Measurements from ENCODE around the gene GASK1A. TPM values are rescaled to one million over a fixed set of nuclear protein-coding genes. Genes with fewer than 3 reads are reported as not detected.

The GASK1A gene
- total RNA-seq, 2 experiments from 2014 or later: not detected

- ChIA-PET CTCF (ENCODE audit: unreplicated experiment) (no interaction called here), POLR2A (no interaction called here)
- Histone ChIP-seq H3K79me2 (ENCODE audit: insufficient read depth, low read depth, low read length) (no peaks in the 10 kb centered on the region), H3K36me3 (ENCODE audit: insufficient read depth, low read length) (no peaks in the 10 kb centered on the region), H2AFZ (ENCODE audit: low read length) (no peak overlapping the region), H3K4me2 (ENCODE audit: low read length) (no peak overlapping the region), H3K4me1 (ENCODE audit: insufficient read depth, low read length, poor library complexity, severe bottlenecking) (no peaks in the 10 kb centered on the region), H4K20me1 (ENCODE audit: insufficient read depth, low read length) (no peaks in the 10 kb centered on the region), H3K9me2 (ENCODE audit: insufficient read depth, low read length) (no peaks in the 10 kb centered on the region), H3K27ac (ENCODE audit: low read depth, low read length, poor library complexity, severe bottlenecking) (no peak overlapping the region), H3K4me3 (ENCODE audit: low read depth, low read length, poor library complexity, severe bottlenecking) (no peak overlapping the region), H3K9me3 (ENCODE audit: low read length) (no peaks in the 10 kb centered on the region)
- intact Hi-C loops (cut with micrococcal nuclease; ENCODE audit: unreplicated experiment): no loop called here
- no peak for DNase-seq (ENCODE audit: low spot score)
- BruUV-seq (replicated peaks): no TSS peak
- TF ChIP-seq CTCF (conservative IDR thresholded peaks at IDR 0.05; ENCODE audit: low read length): no peak
- TF ChIP-seq EZH2phosphoT487 (IDR thresholded peaks at IDR 0.05; ENCODE audit: borderline replicate concordance, low read depth, low read length): no peak
These were observed 3.7 kb downstream of the GASK1A start for GRCh38 chr3:42982645-42983412.

GRCh38 chr3:42983927-42984326 is 4.8 kb downstream of the GASK1A start:
- POLR2A ChIA-PET: no interaction called here
- Histone ChIP-seq H3K9me2 (ENCODE audit: insufficient read depth, low read length) (no peaks in the 10 kb centered on the region), H3K9me3 (ENCODE audit: low read length) (no peaks in the 10 kb centered on the region), H2AFZ (ENCODE audit: low read length) (no peak overlapping the region), H3K4me3 (ENCODE audit: low read depth, low read length, poor library complexity, severe bottlenecking) (no peak overlapping the region), H4K20me1 (ENCODE audit: insufficient read depth, low read length) (no peaks in the 10 kb centered on the region), H3K4me2 (ENCODE audit: low read length) (no peak overlapping the region), H3K27ac (ENCODE audit: low read depth, low read length, poor library complexity, severe bottlenecking) (no peak overlapping the region), H3K79me2 (ENCODE audit: insufficient read depth, low read depth, low read length) (no peaks in the 10 kb centered on the region), H3K36me3 (ENCODE audit: insufficient read depth, low read length) (no peaks in the 10 kb centered on the region), H3K4me1 (ENCODE audit: insufficient read depth, low read length, poor library complexity, severe bottlenecking) (no peaks in the 10 kb centered on the region)
- no TSS peak for BruUV-seq (replicated peaks)
- CTCF ChIA-PET (ENCODE audit: unreplicated experiment): no interaction called here
- DNase-seq (ENCODE audit: low spot score): no peak
- intact Hi-C loops (cut with micrococcal nuclease; ENCODE audit: unreplicated experiment): no loop called here
- TF ChIP-seq EZH2phosphoT487 (IDR thresholded peaks at IDR 0.05; ENCODE audit: borderline replicate concordance, low read depth, low read length): no peak
- no peak for TF ChIP-seq CTCF (conservative IDR thresholded peaks at IDR 0.05; ENCODE audit: low read length)

- intact Hi-C loops (cut with micrococcal nuclease; ENCODE audit: unreplicated experiment): no loop called here
- BruUV-seq (replicated peaks): no TSS peak
These were observed 5.6 kb downstream of the GASK1A start for GRCh38 chr3:42984701-42985100.

More at GRCh38 chr3:42984701-42985100, 5.6 kb downstream of the GASK1A start:
- Histone ChIP-seq H4K20me1 (ENCODE audit: insufficient read depth, low read length) (no peaks in the 10 kb centered on the region), H3K79me2 (ENCODE audit: insufficient read depth, low read depth, low read length) (no peaks in the 10 kb centered on the region), H3K4me3 (ENCODE audit: low read depth, low read length, poor library complexity, severe bottlenecking) (no peak overlapping the region), H3K4me2 (ENCODE audit: low read length) (no peak overlapping the region), H3K4me1 (ENCODE audit: insufficient read depth, low read length, poor library complexity, severe bottlenecking) (no peaks in the 10 kb centered on the region), H3K27ac (ENCODE audit: low read depth, low read length, poor library complexity, severe bottlenecking) (no peak overlapping the region), H2AFZ (ENCODE audit: low read length) (no peak overlapping the region), H3K9me2 (ENCODE audit: insufficient read depth, low read length) (no peaks in the 10 kb centered on the region), H3K9me3 (ENCODE audit: low read length) (no peaks in the 10 kb centered on the region), H3K36me3 (ENCODE audit: insufficient read depth, low read length) (no peaks in the 10 kb centered on the region)
- no peak for TF ChIP-seq EZH2phosphoT487 (IDR thresholded peaks at IDR 0.05; ENCODE audit: borderline replicate concordance, low read depth, low read length)
- no peak for TF ChIP-seq CTCF (conservative IDR thresholded peaks at IDR 0.05; ENCODE audit: low read length)
- ChIA-PET CTCF (ENCODE audit: unreplicated experiment) (no interaction called here), POLR2A (no interaction called here)
- DNase-seq (ENCODE audit: low spot score): no peak

Data from OCI-LY7 (cell line).